HL-60 (cell line): ENCODE results near the gene CEACAM19. TPM values are rescaled to one million over a fixed set of nuclear protein-coding genes. Genes with fewer than 3 reads are reported as not detected.
A peak's percentile ranks its signal among the peaks of the same experiment; 100 is the strongest.

ENCODE experiments used
- DNase-seq, 2 experiments: peaks; one replicate each; pipeline ENCODE4 v3.0.0-alpha.2; 2010 to 2020; ENCODE audit warnings: low read depth in 1 of 2, low spot score in 1 of 2
- H3K27ac ChIP-seq: fragments of 250-450 bp; sonication (Bioruptor Pico); replicated peaks from 2 replicates; pipeline ENCODE4 v1.5.1; 2020; ENCODE audit warnings: mild to moderate bottlenecking, moderate library complexity
- H3K27me3 ChIP-seq: fragments of 250-450 bp; sonication (Bioruptor Pico); 2 replicates; pipeline ENCODE4 v1.5.1; 2021; ENCODE audit warnings: mild to moderate bottlenecking, moderate library complexity; ENCODE audit not compliant: insufficient read depth, poor library complexity, severe bottlenecking
- H3K4me3 ChIP-seq: replicated peaks from 2 replicates; pipeline ENCODE4 v1.5.1; 2011; ENCODE audit warnings: mild to moderate bottlenecking, control low read depth, low read length; ENCODE audit not compliant: insufficient read depth
- GABPA ChIP-seq: IDR thresholded peaks from 2 replicates; pipeline ENCODE4 v1.6.1; 2012; ENCODE audit warnings: low read depth
- POLR2AphosphoS5 ChIP-seq: IDR thresholded peaks from 2 replicates; pipeline ENCODE4 v1.6.1; 2012; ENCODE audit warnings: low read depth
- SPI1 ChIP-seq: IDR thresholded peaks from 2 replicates; pipeline ENCODE4 v1.6.1; 2012; ENCODE audit warnings: low read depth, mild to moderate bottlenecking, borderline replicate concordance
- microRNA-seq: library from miRNA; unstranded; fragments of <30 nt; microRNA quantifications from one replicate; pipeline ENCODE4, GENCODE V29; 2018

Gene CEACAM19

DNA sequence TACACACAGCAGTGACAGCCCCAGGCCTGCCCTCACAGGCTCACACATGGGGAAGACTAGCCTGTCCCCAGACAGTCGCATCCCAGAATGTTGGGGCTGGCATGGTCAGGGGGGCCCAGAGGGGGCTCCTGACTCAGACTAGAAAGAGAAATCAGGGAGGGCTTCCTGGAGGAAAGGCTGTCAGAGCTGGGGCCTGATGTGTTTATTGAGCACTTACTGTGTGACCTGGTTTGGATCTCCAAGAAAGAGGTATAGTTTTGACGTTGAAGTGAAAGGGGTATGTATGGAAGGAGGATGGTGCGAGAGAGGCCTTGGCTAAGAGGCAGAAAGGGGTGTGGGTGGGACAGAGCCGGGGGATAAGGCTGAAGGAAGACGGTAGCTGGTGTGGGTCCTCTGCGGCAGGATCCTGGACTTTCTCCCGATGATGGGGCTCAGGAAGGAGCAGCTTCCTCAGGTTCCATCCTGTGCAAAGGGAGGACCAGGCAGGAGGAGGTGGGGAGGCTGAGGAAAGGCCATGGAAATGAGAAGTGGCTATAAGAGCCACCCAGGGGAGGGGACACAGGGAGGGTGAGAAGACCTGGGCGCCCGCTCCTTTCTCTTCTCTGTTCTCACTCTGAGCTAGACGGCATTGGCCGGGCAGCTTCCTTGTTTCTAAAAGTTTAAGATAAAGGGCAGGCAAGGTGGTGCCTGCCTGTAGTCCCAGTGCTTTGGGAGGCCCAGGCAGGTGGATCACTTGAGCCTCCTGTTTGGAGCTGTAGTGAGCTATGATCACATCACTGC, 61.1 kb downstream of the CEACAM19 start:
- peak in 1 of 2 experiments; percentile 71 for DNase-seq
- TF ChIP-seq GABPA (no peak), SPI1 (peak; percentile 18; the same call in 1 of the 2 replicates), POLR2AphosphoS5 (no peak)
- Histone ChIP-seq H3K27ac (no peak overlapping the region), H3K4me3 (no peak overlapping the region), H3K27me3 (no peaks in the 10 kb centered on the region)

Small RNA genes within 50 kb of the gene (microRNA-seq; reads per million reads assigned to microRNA genes)
- gene MIR4531 = not detected
